Natural killer cell treated with Interleukin-12 subunit alpha and Interleukin-12 subunit beta and Interleukin-15 and Interleukin-18, amount 100 ng/mL, for 72 hours (primary cell): ENCODE results near the gene WDR93. TPM values are rescaled to one million over a fixed set of nuclear protein-coding genes. Genes with fewer than 3 reads are reported as not detected.
A peak's percentile ranks its signal among the peaks of the same experiment; 100 is the strongest.

Experiments used
- ATAC-seq, 2 donors: fragments of 150-1000 bp; cut with Tn5 transposase in 1 of 2; sonication (Bioruptor Pico), chemical (Tn5 transposase) in 1 of 2; 2 replicates each; pipeline ENCODE4 v1.10.0; 2021
- DNase-seq: peaks from one replicate; pipeline ENCODE4 v3.0.0; 2022; ENCODE audit warnings: low spot score
- H3K27ac Mint-ChIP-seq, 2 donors: 1 replicate in 1 of 2; 2 replicates in 1 of 2; pipeline ENCODE4 v1.8.0; 2022; ENCODE audit warnings: mixed read lengths in 2 of 2, mild to moderate bottlenecking in 1 of 2, moderate library complexity in 1 of 2
- H3K27me3 Mint-ChIP-seq, 2 donors: 1 replicate in 1 of 2; 2 replicates in 1 of 2; pipeline ENCODE4 v1.8.0; 2022; ENCODE audit warnings: mixed read lengths in 2 of 2
- H3K36me3 Mint-ChIP-seq: one replicate; pipeline ENCODE4 v1.8.0; 2022; ENCODE audit warnings: mixed read lengths
- H3K4me1 Mint-ChIP-seq, 2 donors: 1 replicate in 1 of 2; 2 replicates in 1 of 2; pipeline ENCODE4 v1.8.0; 2022; ENCODE audit warnings: low read depth in 2 of 2, mixed read lengths in 2 of 2, mild to moderate bottlenecking in 1 of 2
- H3K4me3 Mint-ChIP-seq: one replicate; pipeline ENCODE4 v1.8.0; 2022; ENCODE audit warnings: mixed read lengths
- H3K9me3 Mint-ChIP-seq: 2 replicates; pipeline ENCODE4 v1.8.0; 2022; ENCODE audit warnings: mixed read lengths
- total RNA-seq, 2 donors: library from RNA; stranded (reverse); gene quantifications; one replicate each; pipeline ENCODE4 v1.2.3, GENCODE V29; 2022

The WDR93 gene
- total RNA-seq, 2 donors from 2014 or later, result not detected

- no peaks in the 10 kb centered on the region for H3K9me3 Mint-ChIP-seq
- peak; percentile 5 to 33 for ATAC-seq
- DNase-seq, result no peak
- H3K4me3 Mint-ChIP-seq, result no peak overlapping the region
- no peaks in the 10 kb centered on the region for H3K36me3 Mint-ChIP-seq
- H3K4me1 Mint-ChIP-seq, result no peaks in the 10 kb centered on the region
- H3K27me3 Mint-ChIP-seq, result no peaks in the 10 kb centered on the region
- no peak overlapping the region for H3K27ac Mint-ChIP-seq
Measured at GRCh38 chr15:89768071-89768500, 77.5 kb downstream of the WDR93 start.

GRCh38 chr15:89769366-89769765, 78.8 kb downstream of the WDR93 start:
- Mint-ChIP-seq H3K27me3 (no peaks in the 10 kb centered on the region), H3K27ac (no peak overlapping the region), H3K4me3 (no peak overlapping the region), H3K36me3 (no peaks in the 10 kb centered on the region), H3K4me1 (no peaks in the 10 kb centered on the region), H3K9me3 (no peaks in the 10 kb centered on the region)
- ATAC-seq (no peak), DNase-seq (no peak)

- DNase-seq (no peak), ATAC-seq (no peak)
- Mint-ChIP-seq H3K27ac (no peak overlapping the region), H3K4me1 (no peaks in the 10 kb centered on the region), H3K27me3 (no peaks in the 10 kb centered on the region), H3K9me3 (no peaks in the 10 kb centered on the region), H3K36me3 (no peaks in the 10 kb centered on the region), H3K4me3 (no peak overlapping the region)
Measured at GRCh38 chr15:89770041-89770440, 79.4 kb downstream of the WDR93 start.

DNA sequence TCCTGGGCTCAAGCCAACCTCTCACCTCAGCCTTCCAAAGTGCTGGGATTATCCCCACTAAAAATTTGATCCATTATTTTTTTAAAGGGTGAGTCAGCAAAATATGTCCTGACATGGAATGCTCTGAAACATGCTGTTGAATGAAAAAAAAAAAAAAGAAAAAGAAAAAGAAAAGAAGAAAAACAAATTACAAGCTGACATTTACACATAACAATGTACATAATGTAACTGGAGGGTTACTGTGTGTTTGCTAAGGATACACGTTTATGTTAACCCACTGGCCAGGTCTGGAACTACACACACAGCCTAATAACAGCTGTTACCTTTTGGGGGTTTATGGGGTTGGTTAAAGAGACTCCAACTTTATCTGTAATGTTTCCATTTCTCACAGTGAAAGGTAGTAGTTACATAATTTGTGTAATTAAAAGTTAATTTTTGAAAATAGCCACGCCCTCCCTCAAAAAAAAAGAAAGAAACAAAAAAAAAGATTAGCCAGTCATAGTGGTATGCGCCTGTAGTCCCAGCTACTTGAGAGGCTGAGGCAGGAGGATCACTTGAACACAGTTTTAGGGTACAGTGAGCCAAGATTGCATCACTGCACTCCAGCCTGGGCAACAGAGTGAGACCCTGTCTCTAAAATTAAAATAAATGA, 82.4 kb downstream of the WDR93 start:
- H3K4me1 Mint-ChIP-seq, result no peaks in the 10 kb centered on the region
- no peak for ATAC-seq
- DNase-seq, result no peak
- H3K4me3 Mint-ChIP-seq, result no peak overlapping the region
- no peaks in the 10 kb centered on the region for H3K36me3 Mint-ChIP-seq
- H3K27ac Mint-ChIP-seq, result no peak overlapping the region
- H3K27me3 Mint-ChIP-seq, result no peaks in the 10 kb centered on the region
- H3K9me3 Mint-ChIP-seq, result no peaks in the 10 kb centered on the region

DNA sequence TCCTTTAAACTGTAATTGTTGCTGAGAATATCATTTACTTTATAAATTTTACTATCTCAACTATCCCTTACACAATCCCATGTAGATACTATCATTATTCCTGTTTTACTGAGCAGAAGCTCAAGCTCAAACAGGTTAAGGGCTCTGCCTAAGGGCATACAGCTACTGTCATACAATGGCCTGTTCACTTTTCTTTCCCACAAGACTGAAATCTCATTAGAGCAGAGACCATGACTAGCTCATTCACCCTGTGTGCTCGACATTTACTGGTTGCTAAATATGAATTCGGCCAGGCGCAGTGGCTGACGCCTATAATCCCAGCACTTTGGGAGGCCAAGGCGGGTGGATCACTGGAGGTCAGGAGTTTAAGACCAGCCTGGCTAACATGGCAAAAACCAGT, 83.9 kb downstream of the WDR93 start:
- ATAC-seq, result no peak
- H3K27ac Mint-ChIP-seq, result no peak overlapping the region
- H3K9me3 Mint-ChIP-seq, result no peaks in the 10 kb centered on the region
- H3K4me1 Mint-ChIP-seq, result no peaks in the 10 kb centered on the region
- H3K36me3 Mint-ChIP-seq, result no peaks in the 10 kb centered on the region
- DNase-seq, result no peak
- H3K4me3 Mint-ChIP-seq, result no peak overlapping the region
- H3K27me3 Mint-ChIP-seq, result peaks cover 0 to 2% of the 10 kb centered on the region in 2 donors

GRCh38 chr15:89775815-89776214, 85.2 kb downstream of the WDR93 start:
- Mint-ChIP-seq H3K36me3 (no peaks in the 10 kb centered on the region), H3K27me3 (peaks cover 6 to 9% of the 10 kb centered on the region in 2 donors), H3K4me1 (peaks cover 0 to 6% of the 10 kb centered on the region in 2 donors), H3K27ac (no peak overlapping the region), H3K9me3 (no peaks in the 10 kb centered on the region), H3K4me3 (peak overlapping the region; percentile 39)
- ATAC-seq, result no peak
- DNase-seq, result no peak

- peak; percentile 76 for DNase-seq
- peaks cover 0 to 7% of the 10 kb centered on the region in 2 donors for H3K4me1 Mint-ChIP-seq
Measured at GRCh38 chr15:89776274-89777072, 85.9 kb downstream of the WDR93 start, which contains the start of gene MESP2. Gene MESP2 (plus strand): TSS chr15:89776332. CDS start chr15:89776358, 26 bp downstream.

GRCh38 chr15:89777073-89777751, 86.6 kb downstream of the WDR93 start:
- H3K27ac Mint-ChIP-seq, result no peak overlapping the region
- ATAC-seq (no peak), DNase-seq (no peak)
- H3K4me1 Mint-ChIP-seq, result peaks cover 0 to 7% of the 10 kb centered on the region in 2 donors
- peaks cover 9% of the 10 kb centered on the region in 2 donors for H3K27me3 Mint-ChIP-seq
- no peak overlapping the region for H3K4me3 Mint-ChIP-seq
- no peaks in the 10 kb centered on the region for H3K36me3 Mint-ChIP-seq
- H3K9me3 Mint-ChIP-seq, result no peaks in the 10 kb centered on the region

More at GRCh38 chr15:89776274-89777072, 85.9 kb downstream of the WDR93 start, which contains the start of gene MESP2:
- peak; percentile 82 to 90 for ATAC-seq
- Mint-ChIP-seq H3K36me3 (no peaks in the 10 kb centered on the region), H3K27ac (no peak within 1 kb of the TSS), H3K27me3 (peaks cover 9% of the 10 kb centered on the region in 2 donors), H3K9me3 (no peaks in the 10 kb centered on the region), H3K4me3 (peak within 1 kb of the TSS; percentile 56)

- Mint-ChIP-seq H3K4me1 (peaks cover 0 to 7% of the 10 kb centered on the region in 2 donors), H3K27me3 (peaks cover 9% of the 10 kb centered on the region in 2 donors), H3K4me3 (no peak overlapping the region), H3K27ac (no peak overlapping the region), H3K9me3 (no peaks in the 10 kb centered on the region), H3K36me3 (no peaks in the 10 kb centered on the region)
- no peak for ATAC-seq
- DNase-seq, result no peak
Measured at GRCh38 chr15:89777782-89778380, 87.3 kb downstream of the WDR93 start.

DNA sequence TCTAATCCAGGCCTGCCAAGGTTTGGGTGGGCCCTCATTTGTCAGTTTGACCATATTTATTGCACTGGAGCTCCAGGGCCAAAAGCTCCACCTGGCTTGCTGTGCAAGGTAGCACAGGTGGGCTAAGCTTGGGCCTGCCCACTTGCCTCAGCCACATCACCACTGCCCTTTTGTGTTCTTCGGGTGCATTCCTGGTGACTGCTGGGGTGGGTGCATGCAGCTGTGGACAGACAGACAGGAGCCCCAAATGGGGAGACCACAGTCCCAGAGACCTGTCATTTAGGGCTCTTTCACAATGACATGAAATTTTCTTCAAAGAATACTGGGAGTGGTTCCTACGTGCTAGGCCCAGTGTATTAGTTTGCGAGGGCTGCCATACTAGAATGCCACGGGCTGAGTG, 88.2 kb downstream of the WDR93 start:
- Mint-ChIP-seq H3K27me3 (peaks cover 9% of the 10 kb centered on the region in 2 donors), H3K9me3 (no peaks in the 10 kb centered on the region), H3K4me1 (peaks cover 0 to 7% of the 10 kb centered on the region in 2 donors), H3K4me3 (no peak overlapping the region), H3K36me3 (no peaks in the 10 kb centered on the region), H3K27ac (no peak overlapping the region)
- no peak for DNase-seq
- ATAC-seq, result no peak

DNA sequence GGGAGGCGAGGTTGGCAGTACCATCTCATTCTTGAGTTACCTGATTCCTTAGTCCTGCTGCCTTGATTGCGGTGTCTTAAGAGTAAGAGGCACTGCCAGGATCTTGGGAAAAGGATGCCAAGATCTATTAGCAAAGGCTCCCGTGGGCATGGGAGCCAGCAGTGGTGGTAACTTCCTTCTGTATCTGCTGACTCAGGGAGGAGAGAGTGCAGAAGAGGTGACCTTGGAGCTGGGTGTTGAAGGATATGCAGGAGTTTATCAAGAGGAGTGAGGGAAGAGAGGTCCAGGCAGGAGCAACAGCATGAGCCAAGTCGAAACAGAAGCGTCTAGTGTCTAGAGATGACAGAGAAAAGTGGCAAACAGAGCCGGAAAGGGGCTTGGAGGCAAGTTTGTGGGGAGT, 90.0 kb downstream of the WDR93 start:
- Mint-ChIP-seq H3K4me3 (peak overlapping the region; percentile 11), H3K9me3 (no peaks in the 10 kb centered on the region), H3K27me3 (peaks cover 9% of the 10 kb centered on the region in 2 donors), H3K4me1 (peaks cover 0 to 7% of the 10 kb centered on the region in 2 donors), H3K27ac (no peak overlapping the region), H3K36me3 (no peaks in the 10 kb centered on the region)
- ATAC-seq (no peak), DNase-seq (no peak)

DNA sequence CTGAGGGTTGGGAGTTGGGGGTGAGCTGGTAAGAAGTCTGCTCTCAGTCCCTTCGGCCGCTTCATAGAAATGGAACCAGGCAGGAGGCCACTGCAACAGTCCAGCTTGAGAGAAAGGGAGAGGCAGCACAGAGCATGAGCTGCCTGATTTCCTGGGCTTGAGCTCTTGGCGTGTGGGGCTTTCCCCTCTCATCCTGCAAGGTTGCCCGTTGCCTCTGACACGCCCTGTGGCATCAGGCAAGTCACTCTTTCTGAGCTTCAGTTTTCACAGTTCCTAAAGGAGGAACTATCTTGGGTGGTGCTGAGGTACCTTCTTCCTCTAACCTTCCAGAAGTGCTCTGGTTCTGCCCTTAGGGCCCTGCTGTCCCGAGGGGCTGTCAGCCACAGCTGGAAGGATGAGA, 90.4 kb downstream of the WDR93 start:
- Mint-ChIP-seq H3K36me3 (no peaks in the 10 kb centered on the region), H3K4me1 (peaks cover 0 to 7% of the 10 kb centered on the region in 2 donors), H3K27ac (no peak overlapping the region), H3K27me3 (peaks cover 9 to 10% of the 10 kb centered on the region in 2 donors), H3K9me3 (no peaks in the 10 kb centered on the region), H3K4me3 (peak overlapping the region; percentile 11)
- no peak for DNase-seq
- peak in 1 of 2 donors; percentile 46 for ATAC-seq

- peaks cover 0 to 7% of the 10 kb centered on the region in 2 donors for H3K4me1 Mint-ChIP-seq
- no peak overlapping the region for H3K27ac Mint-ChIP-seq
- H3K36me3 Mint-ChIP-seq, result no peaks in the 10 kb centered on the region
- ATAC-seq (peak in 1 of 2 donors; percentile 47), DNase-seq (no peak)
- peaks cover 9 to 10% of the 10 kb centered on the region in 2 donors for H3K27me3 Mint-ChIP-seq
- no peaks in the 10 kb centered on the region for H3K9me3 Mint-ChIP-seq
- H3K4me3 Mint-ChIP-seq, result no peak overlapping the region
Measured at GRCh38 chr15:89781891-89782618, 91.4 kb downstream of the WDR93 start.
